HepG2 (cell line): ENCODE measurements around the gene NDUFB11. TPM values are rescaled to one million over a fixed set of nuclear protein-coding genes. Genes with fewer than 3 reads are reported as not detected.

Experiments used
- ATAC-seq: fragments of 200-7000 bp; cut with Tn5 transposase; 3 replicates; pipeline ENCODE4 v1.9.1; 2020; ENCODE audit warnings: mild to moderate bottlenecking, moderate library complexity
- BruUV-seq: library from RNA; stranded (reverse); fragments of 400-500 nt; replicated peaks from 2 replicates; lab custom pipeline; 2021; lab: Mats Ljungman, UMichigan
- CTCF ChIA-PET: fragments of 300-600 bp; formaldehyde crosslinking; extraction: SDS; loops from one replicate; lab custom pipeline; 2021; ENCODE audit warnings: low total read pairs, inconsistent platforms, low intra/inter-chr PET ratio; lab: Yijun Ruan, JAX
- POLR2A ChIA-PET: fragments of 350-600 bp; sonication (Branson Sonifier 250); formaldehyde crosslinking; loops from one replicate; lab custom pipeline; 2020; ENCODE audit warnings: antibody characterized with exemption, inconsistent platforms; lab: Yijun Ruan, JAX
- DNase-seq: peaks from one replicate; pipeline ENCODE4 v3.0.0-alpha.2; 2015; ENCODE audit warnings: low spot score
- FAIRE-seq: peaks from 3 replicates; lab custom pipeline; 2011; peaks lifted over from hg19 to GRCh38; lab: Jason Lieb, UNC
- H2AFZ ChIP-seq: one replicate; pipeline ENCODE4 v1.6.1; 2011; ENCODE audit warnings: low read length, inconsistent platforms
- H3K27ac ChIP-seq: fragments of 300-600 bp; 3 replicates; pipeline ENCODE4 v1.8.0; 2011; ENCODE audit warnings: mixed run types, mild to moderate bottlenecking, mixed read lengths, low read length, inconsistent platforms; ENCODE audit not compliant: insufficient read depth; ENCODE audit errors: extremely low read length
- H3K27me3 ChIP-seq, 2 experiments: fragments of 200-600 bp in 1 of 2; 2 replicates in 1 of 2; 3 replicates in 1 of 2; pipeline versions ENCODE4 v1.6.0 to v1.8.0; 2011; ENCODE audit warnings: low read length in 2 of 2, mild to moderate bottlenecking in 2 of 2, moderate library complexity in 2 of 2, inconsistent platforms in 1 of 2; ENCODE audit not compliant: insufficient read depth in 2 of 2, control insufficient read depth in 1 of 2
- H3K36me3 ChIP-seq, 2 experiments: fragments of 200-600 bp in 1 of 2; replicated peaks in 1 of 2; 2 replicates in 1 of 2; 3 replicates in 1 of 2; pipeline versions ENCODE4 v1.5.1 to v1.8.0; 2011; ENCODE audit warnings: low read length in 2 of 2, inconsistent platforms in 1 of 2; ENCODE audit not compliant: insufficient read depth in 2 of 2, control insufficient read depth in 1 of 2
- H3K4me1 ChIP-seq: 2 replicates; pipeline ENCODE4 v1.5.1; 2012; ENCODE audit warnings: low read length, inconsistent platforms; ENCODE audit not compliant: insufficient read depth
- H3K4me2 ChIP-seq: 2 replicates; pipeline ENCODE4 v1.6.0; 2011; ENCODE audit warnings: low read depth, low read length, inconsistent platforms
- H3K4me3 ChIP-seq, 3 experiments: fragments of 200-600 bp in 1 of 3; sonication (generic), shearing (Covaris generic) in 1 of 3; replicated peaks in 1 of 3; 2 replicates each; pipeline ENCODE4 v1.5.1; 2011 to 2016; ENCODE audit warnings: low read length in 3 of 3, inconsistent platforms in 2 of 3, low read depth in 2 of 3, mild to moderate bottlenecking in 2 of 3, control low read depth in 1 of 3, mixed read lengths in 1 of 3; ENCODE audit not compliant: insufficient read depth in 1 of 3
- H3K79me2 ChIP-seq: one replicate; pipeline ENCODE4 v1.6.1; 2011; ENCODE audit warnings: low read length, inconsistent platforms; ENCODE audit not compliant: insufficient read depth
- H3K9ac ChIP-seq: 2 replicates; pipeline ENCODE4 v1.6.0; 2011; ENCODE audit warnings: mild to moderate bottlenecking, low read depth, low read length, inconsistent platforms; ENCODE audit not compliant: insufficient read depth
- H3K9me3 ChIP-seq: 2 replicates; pipeline ENCODE4 v1.5.1; 2012; ENCODE audit warnings: mild to moderate bottlenecking, low read length
- H4K20me1 ChIP-seq: 2 replicates; pipeline ENCODE4 v1.6.0; 2011; ENCODE audit warnings: inconsistent platforms, mild to moderate bottlenecking, low read length, moderate library complexity; ENCODE audit not compliant: insufficient read depth
- ADNP ChIP-seq: sonication (generic); formaldehyde crosslinking; IDR thresholded peaks from 2 replicates; pipeline ENCODE4 v1.4.0; 2020; ENCODE audit warnings: missing genetic modification reagents
- NFKBIZ ChIP-seq: IDR thresholded peaks from 2 replicates; pipeline ENCODE4 v1.6.1; 2018; ENCODE audit warnings: missing genetic modification reagents, missing compliant biosample characterization
- ZNF274 ChIP-seq: sonication (generic); formaldehyde crosslinking; IDR thresholded peaks from 2 replicates; pipeline ENCODE4 v1.5.1; 2020; ENCODE audit warnings: mild to moderate bottlenecking, missing genetic modification reagents
- ZNF407 ChIP-seq: sonication (generic); formaldehyde crosslinking; IDR thresholded peaks from one replicate; pipeline ENCODE4 v1.5.1; 2020; ENCODE audit warnings: mild to moderate bottlenecking, missing genetic modification reagents; ENCODE audit errors: not compliant biosample characterization
- ZNF564 ChIP-seq: sonication (generic); formaldehyde crosslinking; IDR thresholded peaks from 2 replicates; pipeline ENCODE4 v1.8.1; 2023; ENCODE audit warnings: mild to moderate bottlenecking, missing genetic modification reagents
- WGBS: methylation state at CpG from one replicate; pipeline ENCODE4 v1.1.6; 2017; ENCODE audit warnings: low lambda C conversion rate; 5-methylcytosine and 5-hydroxymethylcytosine counted together
- in situ Hi-C: cut with HindIII; loops from 2 replicates; pipeline ENCODE4 v1.10.0; 2017; ENCODE audit warnings: low pct_unique_long_range_greater_than_20kb; ENCODE audit not compliant: extremely low pct_ligation_motif_present
- intact Hi-C: fragments of 100-400 bp; cut with micrococcal nuclease; formaldehyde crosslinking; loops from one replicate; pipeline ENCODE4 v1.10.0; 2022; ENCODE audit not compliant: unreplicated experiment
- polyA plus RNA-seq, 8 experiments: library from polyadenylated mRNA; depleted of rRNA in 3 of 8; stranded (reverse) in 7 of 8; unstranded in 1 of 8; fragments of >200 nt; fragmentation: Illumina TruSeq in 4 of 8; extraction: Trizol in 4 of 8; gene quantifications; 2 replicates each; pipeline versions ENCODE4 v1.2.1 to v1.2.3, GENCODE V29; 2011 to 2016; ENCODE audit warnings: low read depth in 4 of 8, missing spikeins in 1 of 8, mixed read lengths in 1 of 8; ENCODE audit not compliant: insufficient read depth in 1 of 8
- total RNA-seq, 5 experiments: library from RNA; depleted of rRNA; stranded (reverse); fragments of >200 nt; fragmentation: Illumina TruSeq; extraction: Trizol; gene quantifications; 2 replicates each; pipeline ENCODE4 v1.2.3, GENCODE V29; 2016; ENCODE audit warnings: low read depth in 1 of 5
- TF ChIP-seq, protein P1 (sequence below): sonication (generic); formaldehyde crosslinking; IDR thresholded peaks from 2 replicates; pipeline ENCODE4 v1.5.0; 2020; ENCODE audit warnings: mild to moderate bottlenecking, missing genetic modification reagents, borderline replicate concordance

The NDUFB11 gene
- total and polyA plus RNA-seq, 2 of the 13 experiments (the other 11 are each of a cell fraction or from before 2014, with no cell fraction given) = 46.6 to 100 TPM

DNA sequence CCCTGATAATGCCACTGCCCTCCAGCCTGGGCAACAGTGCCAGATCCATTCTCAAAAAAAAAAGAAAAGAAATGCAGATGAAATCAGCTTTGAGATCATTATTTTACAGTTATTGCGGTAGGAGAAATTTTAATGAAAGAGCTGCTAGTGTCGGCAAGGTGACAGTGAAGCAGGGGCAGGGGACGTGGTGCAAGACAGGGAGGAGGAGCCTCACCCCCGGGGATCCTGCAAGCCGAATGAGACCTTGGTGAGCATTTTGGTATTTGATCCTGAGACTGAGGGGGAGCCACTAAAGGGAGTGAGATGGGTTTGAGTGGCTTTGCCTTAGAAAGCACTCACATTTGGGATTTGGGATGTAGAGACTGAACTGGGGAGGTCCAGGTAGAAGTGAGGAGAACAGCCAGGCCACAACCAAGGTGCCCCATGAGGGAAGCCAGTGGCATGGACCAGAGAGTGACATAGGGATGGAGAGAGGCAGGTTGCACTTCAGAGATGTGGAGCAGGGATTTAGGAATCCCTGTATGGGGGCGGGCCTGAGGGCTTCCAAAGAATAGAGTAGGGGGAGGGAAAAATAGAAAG, 24.1 kb upstream of the NDUFB11 start:
- H3K4me1 ChIP-seq = peaks cover 10% of the 10 kb centered on the region
- no peak for FAIRE-seq
- H3K9me3 ChIP-seq = no peaks in the 10 kb centered on the region
- H3K36me3 ChIP-seq = peaks cover 9 to 12% of the 10 kb centered on the region in 2 experiments; a peak in 4 of 5 replicates
- BruUV-seq = no TSS peak
- peaks cover 12% of the 10 kb centered on the region for H3K79me2 ChIP-seq
- POLR2A ChIA-PET = no interaction called here
- CTCF ChIA-PET = no interaction called here
- in situ Hi-C loops (no loop called here), intact Hi-C loops (no loop called here)
- no peak overlapping the region for H3K27ac ChIP-seq
- H3K9ac ChIP-seq = no peak overlapping the region
- H4K20me1 ChIP-seq = no peaks in the 10 kb centered on the region
- H3K4me2 ChIP-seq = no peak overlapping the region
- DNase-seq = no peak
- ATAC-seq = no peak
- TF ChIP-seq ZNF564 (CRISPR knock-in tag) = no peak
- H3K27me3 ChIP-seq = no peaks in the 10 kb centered on the region
- no peak overlapping the region for H3K4me3 ChIP-seq
- no peak overlapping the region for H2AFZ ChIP-seq
- WGBS = 96% methylated on average over 6 of the region's 6 CpGs

DNA sequence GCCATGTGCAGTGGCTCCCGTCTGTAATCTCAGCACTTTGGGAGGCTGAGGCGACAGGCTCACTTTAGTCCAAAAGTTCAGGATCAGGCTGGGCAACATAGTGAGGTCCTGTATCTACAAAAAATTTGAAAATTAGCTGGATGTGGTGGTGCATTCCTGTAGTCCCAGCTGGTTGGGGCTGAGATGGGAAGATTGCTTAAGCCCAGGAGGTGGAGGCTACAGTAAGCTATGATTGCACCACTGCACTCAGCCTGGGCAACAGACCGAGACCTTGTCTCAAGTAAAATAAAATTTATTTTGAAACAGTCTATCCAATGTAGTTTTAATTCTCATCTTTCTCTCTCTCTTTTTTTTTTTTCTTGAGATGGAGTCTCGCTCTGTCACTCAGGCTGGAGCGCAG, 21.6 kb upstream of the NDUFB11 start:
- Histone ChIP-seq H3K79me2 (peaks cover 24% of the 10 kb centered on the region), H3K27ac (no peak overlapping the region), H2AFZ (no peak overlapping the region), H3K4me3 (no peak overlapping the region), H3K4me1 (peaks cover 31% of the 10 kb centered on the region), H3K36me3 (peaks cover 2 to 4% of the 10 kb centered on the region in 2 experiments; a peak in 2 of 5 replicates), H3K27me3 (no peaks in the 10 kb centered on the region), H3K4me2 (no peak overlapping the region), H3K9me3 (no peaks in the 10 kb centered on the region), H3K9ac (no peak overlapping the region), H4K20me1 (no peaks in the 10 kb centered on the region)
- in situ Hi-C loops (no loop called here), intact Hi-C loops (no loop called here)
- FAIRE-seq = no peak
- WGBS = 95% methylated on average over 5 of the region's 5 CpGs
- ATAC-seq = no peak
- no TSS peak for BruUV-seq
- CTCF ChIA-PET = no interaction called here
- DNase-seq = no peak
- POLR2A ChIA-PET = interaction anchor here (0.8 kb wide), 1 partner anchor 21 kb away, joined by 3 read pairs; the partner anchor contains the start of gene RBM10
- TF ChIP-seq, protein P1, sequence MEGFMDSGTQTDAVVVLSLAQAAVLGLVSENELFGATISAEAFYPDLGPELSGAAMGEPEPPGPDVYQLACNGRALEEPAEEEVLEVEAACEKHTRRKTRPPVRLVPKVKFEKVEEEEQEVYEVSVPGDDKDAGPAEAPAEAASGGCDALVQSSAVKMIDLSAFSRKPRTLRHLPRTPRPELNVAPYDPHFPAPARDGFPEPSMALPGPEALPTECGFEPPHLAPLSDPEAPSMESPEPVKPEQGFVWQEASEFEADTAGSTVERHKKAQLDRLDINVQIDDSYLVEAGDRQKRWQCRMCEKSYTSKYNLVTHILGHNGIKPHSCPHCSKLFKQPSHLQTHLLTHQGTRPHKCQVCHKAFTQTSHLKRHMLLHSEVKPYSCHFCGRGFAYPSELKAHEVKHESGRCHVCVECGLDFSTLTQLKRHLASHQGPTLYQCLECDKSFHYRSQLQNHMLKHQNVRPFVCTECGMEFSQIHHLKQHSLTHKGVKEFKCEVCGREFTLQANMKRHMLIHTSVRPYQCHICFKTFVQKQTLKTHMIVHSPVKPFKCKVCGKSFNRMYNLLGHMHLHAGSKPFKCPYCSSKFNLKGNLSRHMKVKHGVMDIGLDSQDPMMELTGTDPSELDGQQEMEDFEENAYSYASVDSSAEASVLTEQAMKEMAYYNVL (CRISPR knock-in tag) = no peak
- TF ChIP-seq ZNF274 (no peak), ADNP (CRISPR knock-in tag) (no peak), NFKBIZ (CRISPR knock-in tag) (no peak), ZNF407 (CRISPR knock-in tag) (no peak)
